ENCODE measurements around the gene DNMT3L. TPM values are rescaled to one million over a fixed set of nuclear protein-coding genes. Genes with fewer than 3 reads are reported as not detected.

DNMT3L gene
- total RNA-seq, 1 donor from 2014 or later = not detected

- Histone ChIP-seq H3K36me3 (no peaks in the 10 kb centered on the region), H3K9me3 (no peaks in the 10 kb centered on the region), H3K27ac (peak overlapping the region; percentile 84), H3K4me3 (peak overlapping the region; percentile 78), H3K27me3 (no peaks in the 10 kb centered on the region), H3K4me1 (peaks cover 43% of the 10 kb centered on the region)
- ATAC-seq = peak; percentile 74
- no peak for TF ChIP-seq CTCF (IDR thresholded peaks at IDR 0.05)
- intact Hi-C loops (cut with DNase I) = no loop called here
- peak; percentile 92 for DNase-seq
Observed at GRCh38 chr21:44300262-44300959, 38.7 kb upstream of the DNMT3L start.

- H3K27me3 ChIP-seq = no peaks in the 10 kb centered on the region
- DNase-seq (peak; percentile 89), ATAC-seq (peak; percentile 77)
- H3K36me3 ChIP-seq = no peaks in the 10 kb centered on the region
- H3K4me3 ChIP-seq = peak within 1 kb of the TSS; percentile 78
- intact Hi-C loops (cut with DNase I) = no loop called here
- H3K9me3 ChIP-seq = no peaks in the 10 kb centered on the region
- no peak for TF ChIP-seq CTCF (IDR thresholded peaks at IDR 0.05)
- peaks cover 47% of the 10 kb centered on the region for H3K4me1 ChIP-seq
- peak within 1 kb of the TSS; percentile 88 for H3K27ac ChIP-seq
Observed at GRCh38 chr21:44299458-44300261, 38.0 kb upstream of the DNMT3L start, which contains the start of gene PFKL. Gene PFKL (plus strand): TSS chr21:44300053. CDS start chr21:44300106, 53 bp downstream.

GRCh38 chr21:44299085-44299457, 37.4 kb upstream of the DNMT3L start:
- intact Hi-C loops (cut with DNase I) = no loop called here
- no peak for TF ChIP-seq CTCF (IDR thresholded peaks at IDR 0.05)
- DNase-seq = no peak
- no peak for ATAC-seq
- Histone ChIP-seq H3K4me3 (peak overlapping the region; percentile 78), H3K27ac (peak overlapping the region; percentile 88), H3K9me3 (no peaks in the 10 kb centered on the region), H3K27me3 (no peaks in the 10 kb centered on the region), H3K36me3 (no peaks in the 10 kb centered on the region), H3K4me1 (peaks cover 46% of the 10 kb centered on the region)

- H3K36me3 ChIP-seq = no peaks in the 10 kb centered on the region
- ATAC-seq (no peak), DNase-seq (no peak)
- intact Hi-C loops (cut with DNase I) = no loop called here
- no peak overlapping the region for H3K27ac ChIP-seq
- no peaks in the 10 kb centered on the region for H3K9me3 ChIP-seq
- H3K4me1 ChIP-seq = peaks cover 40% of the 10 kb centered on the region
- TF ChIP-seq CTCF (IDR thresholded peaks at IDR 0.05) = no peak
- no peaks in the 10 kb centered on the region for H3K27me3 ChIP-seq
- H3K4me3 ChIP-seq = no peak overlapping the region
Observed at GRCh38 chr21:44298301-44298700, 36.6 kb upstream of the DNMT3L start.

- H3K27ac ChIP-seq = no peak overlapping the region
- H3K4me3 ChIP-seq = no peak overlapping the region
Observed at GRCh38 chr21:44297525-44298290, 36.0 kb upstream of the DNMT3L start.

More at GRCh38 chr21:44297525-44298290, 36.0 kb upstream of the DNMT3L start:
- Histone ChIP-seq H3K27me3 (no peaks in the 10 kb centered on the region), H3K36me3 (no peaks in the 10 kb centered on the region), H3K9me3 (no peaks in the 10 kb centered on the region), H3K4me1 (peaks cover 36% of the 10 kb centered on the region)
- DNase-seq (peak; percentile 91), ATAC-seq (peak; percentile 67)
- intact Hi-C loops (cut with DNase I) = no loop called here
- peak; percentile 81 for TF ChIP-seq CTCF (IDR thresholded peaks at IDR 0.05)

All from upper lobe of right lung (tissue), 1 donor.